A673 (cell line): ENCODE measurements around the gene TFB1M. TPM values are rescaled to one million over a fixed set of nuclear protein-coding genes. Genes with fewer than 3 reads are reported as not detected.

Experiments used
- BruUV-seq: library from RNA; stranded (reverse); fragments of 400-500 nt; replicated peaks from 2 replicates; lab custom pipeline; 2021; lab: Mats Ljungman, UMichigan
- CTCF ChIA-PET: fragments of 300-600 bp; sonication (Branson Sonifier 250); formaldehyde crosslinking; loops from one replicate; lab custom pipeline; 2022; ENCODE audit warnings: antibody characterized with exemption; lab: Charles Lee
- POLR2A ChIA-PET: fragments of 300-600 bp; sonication (Branson Sonifier 250); formaldehyde crosslinking; loops from one replicate; lab custom pipeline; 2022; ENCODE audit warnings: antibody characterized with exemption; ENCODE audit not compliant: low non-redundant PET; lab: Charles Lee
- DNase-seq: peaks from one replicate; pipeline ENCODE4 v3.0.0-alpha.2; 2015; ENCODE audit warnings: low spot score
- H3K27ac ChIP-seq: fragments of 200-600 bp; sonication (generic); 2 replicates; pipeline ENCODE4 v1.5.1; 2016; ENCODE audit warnings: mixed run types, low read depth, mild to moderate bottlenecking, mixed read lengths, antibody characterized with exemption, low read length; ENCODE audit not compliant: poor library complexity, severe bottlenecking
- H3K27me3 ChIP-seq: fragments of 200-600 bp; sonication (generic); replicated peaks from 2 replicates; pipeline ENCODE4 v1.6.1; 2017; ENCODE audit warnings: mixed run types, low read depth, mild to moderate bottlenecking, mixed read lengths, antibody characterized with exemption, low read length; ENCODE audit not compliant: insufficient read depth, poor library complexity
- H3K36me3 ChIP-seq: fragments of 200-600 bp; sonication (generic); 2 replicates; pipeline ENCODE4 v1.6.1; 2016; ENCODE audit warnings: mixed run types, mild to moderate bottlenecking, mixed read lengths, antibody characterized with exemption, low read length; ENCODE audit not compliant: insufficient read depth, poor library complexity, severe bottlenecking
- H3K4me1 ChIP-seq: fragments of 200-600 bp; sonication (generic); 2 replicates; pipeline ENCODE4 v1.6.1; 2017; ENCODE audit warnings: mixed run types, mild to moderate bottlenecking, mixed read lengths, antibody characterized with exemption, low read length; ENCODE audit not compliant: insufficient read depth, poor library complexity, severe bottlenecking
- H3K4me3 ChIP-seq: fragments of 200-600 bp; sonication (generic); 2 replicates; pipeline ENCODE4 v1.5.1; 2016; ENCODE audit warnings: low read depth, mixed run types, mild to moderate bottlenecking, mixed read lengths, low read length; ENCODE audit not compliant: poor library complexity, severe bottlenecking
- H3K9me3 ChIP-seq: fragments of 200-600 bp; sonication (generic); 2 replicates; pipeline ENCODE4 v1.6.1; 2016; ENCODE audit warnings: mixed run types, low read depth, mild to moderate bottlenecking, mixed read lengths, antibody characterized with exemption, low read length; ENCODE audit not compliant: poor library complexity, severe bottlenecking
- EZH2 ChIP-seq: fragments of 200-600 bp; sonication (generic); IDR thresholded peaks from 2 replicates; pipeline ENCODE4 v1.6.1; 2017; ENCODE audit warnings: borderline replicate concordance, low read depth, mild to moderate bottlenecking, mixed read lengths, antibody characterized with exemption, low read length; ENCODE audit not compliant: poor library complexity, severe bottlenecking
- intact Hi-C: fragments of 100-400 bp; cut with micrococcal nuclease; formaldehyde crosslinking; loops from one replicate; pipeline ENCODE4 v1.10.0; 2022; ENCODE audit not compliant: unreplicated experiment
- total RNA-seq: library from RNA; stranded (reverse); gene quantifications from 2 replicates; pipeline ENCODE4 v1.2.3, GENCODE V29; 2021
- TF ChIP-seq, protein P1 (sequence below): fragments of 300-800, 200-600 bp; sonication (generic); conservative IDR thresholded peaks from 2 replicates; pipeline ENCODE4 v1.5.1; 2017; ENCODE audit warnings: low read depth, mild to moderate bottlenecking, antibody characterized with exemption, low read length, moderate library complexity, mixed read lengths

TFB1M gene
- total RNA-seq, 1 experiment from 2014 or later: 40.3 TPM

DNA sequence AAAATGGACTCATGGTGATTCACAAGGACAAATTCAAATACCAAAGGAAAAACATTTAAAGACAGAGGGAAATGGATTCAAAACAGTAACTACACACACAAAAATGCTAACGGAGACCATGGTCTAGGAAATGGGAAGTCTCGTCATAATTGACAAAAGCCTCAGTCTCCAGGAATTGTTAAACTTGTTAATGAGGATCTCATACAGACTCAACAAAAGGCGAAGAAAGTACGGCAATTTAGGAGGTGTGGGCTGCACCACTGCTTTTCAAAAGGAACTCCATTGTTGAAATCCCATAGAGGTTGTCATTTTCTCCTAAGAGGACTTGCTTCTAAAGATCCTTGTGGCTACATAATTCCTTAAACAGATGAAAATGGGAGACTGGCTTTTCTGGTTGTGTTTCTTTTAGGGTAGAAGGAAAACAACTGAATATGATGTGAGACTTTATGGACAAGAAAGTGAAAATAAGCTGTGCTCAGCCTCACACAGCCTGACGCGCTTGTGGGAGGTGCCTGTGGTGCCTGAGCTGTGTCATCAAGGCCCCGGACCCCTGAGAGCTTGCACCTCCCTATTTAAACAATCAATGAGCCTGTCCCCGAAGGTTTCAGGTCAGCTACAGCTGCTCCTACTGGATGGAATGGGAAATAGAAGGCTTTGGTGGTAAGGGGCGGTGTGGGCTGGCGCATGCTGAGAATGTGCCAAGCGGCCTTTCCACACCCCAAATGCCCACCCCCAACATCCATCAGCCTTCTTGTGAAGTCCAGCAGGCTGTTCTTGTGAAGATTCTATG, 53.0 kb downstream of the TFB1M start:
- no peak for DNase-seq
- CTCF ChIA-PET: no interaction called here
- Histone ChIP-seq H3K27ac (no peak overlapping the region), H3K9me3 (no peaks in the 10 kb centered on the region), H3K4me1 (peaks cover 11% of the 10 kb centered on the region), H3K4me3 (no peak overlapping the region), H3K27me3 (no peaks in the 10 kb centered on the region), H3K36me3 (peaks cover 34% of the 10 kb centered on the region)
- no TSS peak for BruUV-seq
- intact Hi-C loops: no loop called here
- TF ChIP-seq, protein P1, sequence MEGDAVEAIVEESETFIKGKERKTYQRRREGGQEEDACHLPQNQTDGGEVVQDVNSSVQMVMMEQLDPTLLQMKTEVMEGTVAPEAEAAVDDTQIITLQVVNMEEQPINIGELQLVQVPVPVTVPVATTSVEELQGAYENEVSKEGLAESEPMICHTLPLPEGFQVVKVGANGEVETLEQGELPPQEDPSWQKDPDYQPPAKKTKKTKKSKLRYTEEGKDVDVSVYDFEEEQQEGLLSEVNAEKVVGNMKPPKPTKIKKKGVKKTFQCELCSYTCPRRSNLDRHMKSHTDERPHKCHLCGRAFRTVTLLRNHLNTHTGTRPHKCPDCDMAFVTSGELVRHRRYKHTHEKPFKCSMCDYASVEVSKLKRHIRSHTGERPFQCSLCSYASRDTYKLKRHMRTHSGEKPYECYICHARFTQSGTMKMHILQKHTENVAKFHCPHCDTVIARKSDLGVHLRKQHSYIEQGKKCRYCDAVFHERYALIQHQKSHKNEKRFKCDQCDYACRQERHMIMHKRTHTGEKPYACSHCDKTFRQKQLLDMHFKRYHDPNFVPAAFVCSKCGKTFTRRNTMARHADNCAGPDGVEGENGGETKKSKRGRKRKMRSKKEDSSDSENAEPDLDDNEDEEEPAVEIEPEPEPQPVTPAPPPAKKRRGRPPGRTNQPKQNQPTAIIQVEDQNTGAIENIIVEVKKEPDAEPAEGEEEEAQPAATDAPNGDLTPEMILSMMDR: no peak
- TF ChIP-seq EZH2: no peak
- POLR2A ChIA-PET: no interaction called here

DNA sequence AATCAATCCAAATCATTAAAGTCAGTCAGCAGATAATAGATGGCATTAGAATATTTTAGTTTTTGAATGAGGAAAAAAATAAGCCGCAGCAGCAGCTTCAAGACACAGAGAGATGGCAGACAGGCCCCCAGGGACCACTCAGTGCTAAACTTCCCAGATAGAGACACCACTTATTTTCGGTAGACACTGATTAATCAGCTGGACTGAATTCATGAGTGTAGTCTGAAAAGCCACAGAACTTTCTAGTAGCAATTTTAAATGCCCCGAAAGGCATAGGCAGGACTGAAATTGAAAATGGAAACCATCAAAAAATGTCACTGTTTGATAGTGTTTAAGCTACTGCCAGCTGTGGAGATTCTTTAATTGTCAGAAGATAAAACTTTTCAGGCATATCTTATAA, 53.6 kb downstream of the TFB1M start:
- TF ChIP-seq EZH2: no peak
- TF ChIP-seq, protein P1: no peak
- intact Hi-C loops: no loop called here
- CTCF ChIA-PET: no interaction called here

DNA sequence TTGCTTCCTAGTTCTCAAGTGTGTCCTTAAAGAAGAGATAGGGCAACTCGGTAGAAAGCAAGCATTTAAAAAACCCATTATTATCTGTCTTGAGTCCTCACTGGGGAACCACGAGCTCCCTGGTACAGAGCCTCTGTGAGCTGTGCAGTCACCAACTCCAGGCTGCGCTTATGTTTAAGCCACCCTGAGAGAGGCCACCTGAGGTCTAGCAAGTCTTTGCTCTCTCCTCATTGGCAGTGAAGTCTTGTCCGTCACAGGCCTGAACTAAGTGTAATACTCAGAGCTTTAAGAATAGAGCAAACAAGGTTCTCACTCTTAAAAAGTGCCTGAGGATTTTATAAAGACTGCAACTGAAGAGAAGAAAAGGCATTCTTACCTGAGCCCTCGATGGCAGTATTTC, 54.4 kb downstream of the TFB1M start:
- H3K27me3 ChIP-seq: no peaks in the 10 kb centered on the region
- H3K9me3 ChIP-seq: no peaks in the 10 kb centered on the region
- H3K4me1 ChIP-seq: peaks cover 9% of the 10 kb centered on the region
- ChIA-PET CTCF (no interaction called here), POLR2A (no interaction called here)
- TF ChIP-seq, protein P1: no peak
- TF ChIP-seq EZH2: no peak
- intact Hi-C loops: no loop called here
- peaks cover 44% of the 10 kb centered on the region for H3K36me3 ChIP-seq
- H3K4me3 ChIP-seq: no peak overlapping the region
- DNase-seq: no peak
- no peak overlapping the region for H3K27ac ChIP-seq
- BruUV-seq: no TSS peak

More for the DNA sequence above, 53.6 kb downstream of the TFB1M start:
- Histone ChIP-seq H3K4me1 (peaks cover 11% of the 10 kb centered on the region), H3K36me3 (peaks cover 40% of the 10 kb centered on the region), H3K9me3 (no peaks in the 10 kb centered on the region), H3K4me3 (no peak overlapping the region), H3K27me3 (no peaks in the 10 kb centered on the region), H3K27ac (no peak overlapping the region)
- BruUV-seq: no TSS peak
- POLR2A ChIA-PET: no interaction called here
- DNase-seq: peak; percentile 17
